SK-N-SH (cell line): ENCODE data around the gene CA5A. TPM values are rescaled to one million over a fixed set of nuclear protein-coding genes. Genes with fewer than 3 reads are reported as not detected.
"Not testable (repeated sequence)": the region's sequence is repeated elsewhere in the genome, so short reads cannot be mapped to it uniquely, and the experiment has no call there.

ENCODE experiments used
- CTCF ChIA-PET: fragments of 300-600, 350-600 bp; formaldehyde crosslinking; extraction: SDS; loops from one replicate; lab custom pipeline; 2021; lab: Yijun Ruan, JAX
- POLR2A ChIA-PET: fragments of 350-600 bp; sonication (Branson Sonifier 250); formaldehyde crosslinking; extraction: SDS; loops from one replicate; lab custom pipeline; 2020; ENCODE audit warnings: antibody characterized with exemption, inconsistent platforms; lab: Yijun Ruan, JAX
- DNase-seq: peaks from one replicate; pipeline ENCODE4 v3.0.0; 2012
- H2AFZ ChIP-seq: fragments of 200-600 bp; sonication (generic); 2 replicates; pipeline ENCODE4 v1.8.1; 2016; ENCODE audit warnings: antibody characterized with exemption, mild to moderate bottlenecking, low read depth
- H3F3A ChIP-seq: fragments of 200-600 bp; sonication (generic); replicated peaks from 2 replicates; pipeline ENCODE3; 2016; ENCODE audit warnings: antibody characterized with exemption, mild to moderate bottlenecking; ENCODE audit not compliant: insufficient read depth
- H3K27ac ChIP-seq, 2 experiments: fragments of 200-500 bp in 1 of 2; fragments of 200-600 bp in 1 of 2; sonication (Bioruptor generic) in 1 of 2; sonication (generic), shearing (Covaris generic) in 1 of 2; 2 replicates each; pipeline versions ENCODE4 v1.5.1 to v1.6.1; 2014 to 2016; ENCODE audit warnings: low read depth in 2 of 2, inconsistent platforms in 1 of 2, low read length in 1 of 2, mild to moderate bottlenecking in 1 of 2, mixed read lengths in 1 of 2
- H3K27me3 ChIP-seq: fragments of 200-600 bp; sonication (generic), shearing (Covaris generic); 2 replicates; pipeline ENCODE4 v1.6.1; 2016; ENCODE audit warnings: mixed run types; ENCODE audit not compliant: insufficient read depth
- H3K36me3 ChIP-seq, 2 experiments: fragments of 200-500 bp in 1 of 2; fragments of 200-600 bp in 1 of 2; sonication (Bioruptor generic) in 1 of 2; sonication (generic) in 1 of 2; replicated peaks in 1 of 2; 2 replicates each; pipeline versions ENCODE3 to v1.5.1; 2014 to 2016; ENCODE audit warnings: low read length in 1 of 2, mild to moderate bottlenecking in 1 of 2; ENCODE audit not compliant: insufficient read depth in 2 of 2, control insufficient read depth in 1 of 2
- H3K4me1 ChIP-seq, 2 experiments: fragments of 200-500 bp in 1 of 2; fragments of 200-600 bp in 1 of 2; sonication (Bioruptor generic) in 1 of 2; sonication (generic), shearing (Covaris generic) in 1 of 2; 2 replicates each; pipeline versions ENCODE4 v1.5.1 to v1.6.1; 2014 to 2016; ENCODE audit warnings: low read depth in 1 of 2, low read length in 1 of 2, mixed run types in 1 of 2; ENCODE audit not compliant: insufficient read depth in 2 of 2, control insufficient read depth in 1 of 2
- H3K4me2 ChIP-seq: fragments of 200-600 bp; sonication (generic), shearing (Covaris generic); 2 replicates; pipeline ENCODE4 v1.6.1; 2017; ENCODE audit warnings: mixed run types
- H3K4me3 ChIP-seq, 2 experiments: fragments of 200-500 bp in 1 of 2; fragments of 200-600 bp in 1 of 2; sonication (Bioruptor generic) in 1 of 2; sonication (generic), shearing (Covaris generic) in 1 of 2; 2 replicates each; pipeline versions ENCODE4 v1.5.1 to v1.8.1; 2014 to 2016; ENCODE audit warnings: low read depth in 2 of 2, inconsistent platforms in 1 of 2, low read length in 1 of 2, mild to moderate bottlenecking in 1 of 2, mixed read lengths in 1 of 2, moderate library complexity in 1 of 2
- H3K79me2 ChIP-seq: fragments of 200-600 bp; sonication (generic); 2 replicates; pipeline ENCODE4 v1.8.1; 2017; ENCODE audit warnings: mild to moderate bottlenecking; ENCODE audit not compliant: insufficient read depth
- H3K9ac ChIP-seq: fragments of 200-600 bp; sonication (generic); 2 replicates; pipeline ENCODE4 v1.6.1; 2017; ENCODE audit warnings: mixed run types
- H3K9me2 ChIP-seq: fragments of 200-600 bp; sonication (generic); 2 replicates; pipeline ENCODE4 v1.6.1; 2017; ENCODE audit warnings: mixed run types
- H3K9me3 ChIP-seq: fragments of 200-600 bp; sonication (generic); 2 replicates; pipeline ENCODE4 v1.6.1; 2017; ENCODE audit warnings: mixed run types, mild to moderate bottlenecking, moderate library complexity
- H4K20me1 ChIP-seq: fragments of 200-600 bp; sonication (generic); 2 replicates; pipeline ENCODE4 v1.6.1; 2017; ENCODE audit warnings: mild to moderate bottlenecking, mixed run types; ENCODE audit not compliant: insufficient read depth
- ELF1 ChIP-seq: IDR thresholded peaks from 2 replicates; pipeline ENCODE4 v1.4.0; 2012
- EP300 ChIP-seq, 2 experiments: IDR thresholded peaks; 2 replicates each; pipeline versions ENCODE4 v1.4.0 to v1.6.1; 2012; ENCODE audit warnings: borderline replicate concordance in 1 of 2, low read depth in 1 of 2, low read length in 1 of 2
- FOSL2 ChIP-seq: IDR thresholded peaks from 2 replicates; pipeline ENCODE4 v1.4.0; 2012; ENCODE audit warnings: low read depth, mild to moderate bottlenecking, moderate library complexity, borderline replicate concordance
- GATA2 ChIP-seq: sonication (generic); formaldehyde crosslinking; IDR thresholded peaks from 2 replicates; pipeline ENCODE4 v1.5.0; 2020; ENCODE audit warnings: mild to moderate bottlenecking, missing genetic modification reagents
- MEF2A ChIP-seq: IDR thresholded peaks from 2 replicates; pipeline ENCODE4 v1.4.0; 2012; ENCODE audit warnings: low read depth, borderline replicate concordance
- MXI1 ChIP-seq: IDR thresholded peaks from 2 replicates; pipeline ENCODE4 v1.6.1; 2012; ENCODE audit warnings: mild to moderate bottlenecking, low read depth, low read length, improper control_type of control experiment
- NRF1 ChIP-seq: IDR thresholded peaks from 2 replicates; pipeline ENCODE4 v1.6.1; 2012; ENCODE audit warnings: low read depth, mild to moderate bottlenecking, low read length
- RAD21 ChIP-seq: IDR thresholded peaks from 2 replicates; pipeline ENCODE4 v1.6.1; 2012; ENCODE audit warnings: mild to moderate bottlenecking, low read length
- RCOR1 ChIP-seq: fragments of 150-350 bp; IDR thresholded peaks from 2 replicates; pipeline ENCODE4 v1.6.1; 2017; ENCODE audit warnings: antibody characterized with exemption, low read length
- SIN3A ChIP-seq: IDR thresholded peaks from 2 replicates; pipeline ENCODE4 v1.6.1; 2012; ENCODE audit warnings: low read depth, mild to moderate bottlenecking, low read length, moderate library complexity, borderline replicate concordance
- SMC3 ChIP-seq: IDR thresholded peaks from 2 replicates; pipeline ENCODE4 v1.6.1; 2012; ENCODE audit warnings: low read depth, low read length, improper control_type of control experiment
- TCF12 ChIP-seq: IDR thresholded peaks from 2 replicates; pipeline ENCODE4 v1.4.0; 2012
- TEAD4 ChIP-seq: IDR thresholded peaks from 2 replicates; pipeline ENCODE4 v1.4.0; 2012; ENCODE audit warnings: mild to moderate bottlenecking, borderline replicate concordance; ENCODE audit not compliant: insufficient read depth
- WGBS: methylation state at CpG from one replicate; pipeline ENCODE4 v1.1.6; 2017; ENCODE audit warnings: low lambda C conversion rate; 5-methylcytosine and 5-hydroxymethylcytosine counted together
- polyA plus RNA-seq, 3 experiments: library from polyadenylated mRNA; depleted of rRNA; stranded (reverse); fragments of >200 nt; gene quantifications; 2 replicates each; pipeline ENCODE4 v1.2.3, GENCODE V29; 2012
- TF ChIP-seq, protein P1 (sequence below): fragments of 200-600 bp; sonication (generic); IDR thresholded peaks from 2 replicates; pipeline ENCODE4 v1.6.1; 2017; ENCODE audit warnings: antibody characterized with exemption, mild to moderate bottlenecking, moderate library complexity
- TF ChIP-seq, protein P2 (sequence below): fragments of 150-350 bp; IDR thresholded peaks from 2 replicates; pipeline ENCODE4 v1.6.1; 2017; ENCODE audit warnings: antibody characterized with exemption, low read length, low read depth, borderline replicate concordance
- TF ChIP-seq, protein P3 (sequence below): IDR thresholded peaks from 2 replicates; pipeline ENCODE4 v1.4.0; 2012; ENCODE audit warnings: low read depth
- TF ChIP-seq, protein P4 (sequence below): IDR thresholded peaks from 2 replicates; pipeline ENCODE4 v1.4.0; 2012; ENCODE audit warnings: low read depth, borderline replicate concordance

The CA5A gene
- polyA plus RNA-seq, 1 of the 3 experiments (the other 2 are of a cell fraction): not detected

DNA sequence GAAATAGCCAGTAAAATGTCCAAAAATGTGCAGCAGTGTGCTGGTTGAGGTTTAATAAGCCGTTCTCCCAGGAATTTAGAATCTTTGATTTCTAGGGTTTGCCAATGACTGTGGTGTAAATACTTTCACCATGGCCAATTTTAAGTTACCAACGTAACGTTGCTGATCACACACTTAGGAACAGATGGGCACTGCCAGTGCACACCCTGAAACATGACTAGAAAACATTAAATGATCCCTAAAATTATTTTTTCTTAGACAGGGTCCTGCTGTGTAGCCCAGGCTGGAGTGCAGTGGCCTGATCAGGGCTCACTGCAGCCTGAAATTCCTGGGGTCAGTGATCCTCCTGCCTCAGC is 3.2 kb downstream of the CA5A start:
- no peaks in the 10 kb centered on the region for H3K79me2 ChIP-seq
- no peaks in the 10 kb centered on the region for H3K36me3 ChIP-seq
- H3K9me2 ChIP-seq: no peaks in the 10 kb centered on the region
- ChIA-PET CTCF (no interaction called here), POLR2A (no interaction called here)
- no peaks in the 10 kb centered on the region; a peak in 1 of 4 replicates for H3K4me1 ChIP-seq
- no peak overlapping the region for H3K4me2 ChIP-seq
- DNase-seq: no peak
- no peak overlapping the region for H3K27ac ChIP-seq
- no peaks in the 10 kb centered on the region for H3F3A ChIP-seq
- H3K27me3 ChIP-seq: no peaks in the 10 kb centered on the region
- no peak for TF ChIP-seq MEF2A
- TF ChIP-seq RCOR1: no peak
- no peak for TF ChIP-seq GATA2 (CRISPR knock-in tag)
- TF ChIP-seq EP300 (IDR thresholded peaks at IDR 0.05; ENCODE audit: borderline replicate concordance in 1 of 2, low read depth in 1 of 2, low read length in 1 of 2): no peak
- no peak for TF ChIP-seq MXI1
- TF ChIP-seq, protein P1, sequence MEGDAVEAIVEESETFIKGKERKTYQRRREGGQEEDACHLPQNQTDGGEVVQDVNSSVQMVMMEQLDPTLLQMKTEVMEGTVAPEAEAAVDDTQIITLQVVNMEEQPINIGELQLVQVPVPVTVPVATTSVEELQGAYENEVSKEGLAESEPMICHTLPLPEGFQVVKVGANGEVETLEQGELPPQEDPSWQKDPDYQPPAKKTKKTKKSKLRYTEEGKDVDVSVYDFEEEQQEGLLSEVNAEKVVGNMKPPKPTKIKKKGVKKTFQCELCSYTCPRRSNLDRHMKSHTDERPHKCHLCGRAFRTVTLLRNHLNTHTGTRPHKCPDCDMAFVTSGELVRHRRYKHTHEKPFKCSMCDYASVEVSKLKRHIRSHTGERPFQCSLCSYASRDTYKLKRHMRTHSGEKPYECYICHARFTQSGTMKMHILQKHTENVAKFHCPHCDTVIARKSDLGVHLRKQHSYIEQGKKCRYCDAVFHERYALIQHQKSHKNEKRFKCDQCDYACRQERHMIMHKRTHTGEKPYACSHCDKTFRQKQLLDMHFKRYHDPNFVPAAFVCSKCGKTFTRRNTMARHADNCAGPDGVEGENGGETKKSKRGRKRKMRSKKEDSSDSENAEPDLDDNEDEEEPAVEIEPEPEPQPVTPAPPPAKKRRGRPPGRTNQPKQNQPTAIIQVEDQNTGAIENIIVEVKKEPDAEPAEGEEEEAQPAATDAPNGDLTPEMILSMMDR: no peak
- no peak for TF ChIP-seq TCF12
- TF ChIP-seq ELF1: no peak
- TF ChIP-seq, protein P2, sequence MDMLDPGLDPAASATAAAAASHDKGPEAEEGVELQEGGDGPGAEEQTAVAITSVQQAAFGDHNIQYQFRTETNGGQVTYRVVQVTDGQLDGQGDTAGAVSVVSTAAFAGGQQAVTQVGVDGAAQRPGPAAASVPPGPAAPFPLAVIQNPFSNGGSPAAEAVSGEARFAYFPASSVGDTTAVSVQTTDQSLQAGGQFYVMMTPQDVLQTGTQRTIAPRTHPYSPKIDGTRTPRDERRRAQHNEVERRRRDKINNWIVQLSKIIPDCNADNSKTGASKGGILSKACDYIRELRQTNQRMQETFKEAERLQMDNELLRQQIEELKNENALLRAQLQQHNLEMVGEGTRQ: no peak
- no peak for TF ChIP-seq RAD21
- TF ChIP-seq NRF1: no peak
- no peak for TF ChIP-seq SMC3
- no peak for TF ChIP-seq SIN3A
- TF ChIP-seq, protein P3, sequence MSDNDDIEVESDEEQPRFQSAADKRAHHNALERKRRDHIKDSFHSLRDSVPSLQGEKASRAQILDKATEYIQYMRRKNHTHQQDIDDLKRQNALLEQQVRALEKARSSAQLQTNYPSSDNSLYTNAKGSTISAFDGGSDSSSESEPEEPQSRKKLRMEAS: no peak
- TF ChIP-seq TEAD4: no peak
- TF ChIP-seq, protein P4, sequence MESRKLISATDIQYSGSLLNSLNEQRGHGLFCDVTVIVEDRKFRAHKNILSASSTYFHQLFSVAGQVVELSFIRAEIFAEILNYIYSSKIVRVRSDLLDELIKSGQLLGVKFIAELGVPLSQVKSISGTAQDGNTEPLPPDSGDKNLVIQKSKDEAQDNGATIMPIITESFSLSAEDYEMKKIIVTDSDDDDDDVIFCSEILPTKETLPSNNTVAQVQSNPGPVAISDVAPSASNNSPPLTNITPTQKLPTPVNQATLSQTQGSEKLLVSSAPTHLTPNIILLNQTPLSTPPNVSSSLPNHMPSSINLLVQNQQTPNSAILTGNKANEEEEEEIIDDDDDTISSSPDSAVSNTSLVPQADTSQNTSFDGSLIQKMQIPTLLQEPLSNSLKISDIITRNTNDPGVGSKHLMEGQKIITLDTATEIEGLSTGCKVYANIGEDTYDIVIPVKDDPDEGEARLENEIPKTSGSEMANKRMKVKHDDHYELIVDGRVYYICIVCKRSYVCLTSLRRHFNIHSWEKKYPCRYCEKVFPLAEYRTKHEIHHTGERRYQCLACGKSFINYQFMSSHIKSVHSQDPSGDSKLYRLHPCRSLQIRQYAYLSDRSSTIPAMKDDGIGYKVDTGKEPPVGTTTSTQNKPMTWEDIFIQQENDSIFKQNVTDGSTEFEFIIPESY: no peak
- no peak for TF ChIP-seq FOSL2
- TF ChIP-seq, all 33 proteins: peak for 0
- no peak overlapping the region for H3K9ac ChIP-seq
- H3K4me3 ChIP-seq: no peak overlapping the region
- no peak overlapping the region for H2AFZ ChIP-seq
- no peaks in the 10 kb centered on the region for H3K9me3 ChIP-seq
- WGBS: 92% methylated on average over 3 of the region's 3 CpGs
- H4K20me1 ChIP-seq: no peaks in the 10 kb centered on the region

DNA sequence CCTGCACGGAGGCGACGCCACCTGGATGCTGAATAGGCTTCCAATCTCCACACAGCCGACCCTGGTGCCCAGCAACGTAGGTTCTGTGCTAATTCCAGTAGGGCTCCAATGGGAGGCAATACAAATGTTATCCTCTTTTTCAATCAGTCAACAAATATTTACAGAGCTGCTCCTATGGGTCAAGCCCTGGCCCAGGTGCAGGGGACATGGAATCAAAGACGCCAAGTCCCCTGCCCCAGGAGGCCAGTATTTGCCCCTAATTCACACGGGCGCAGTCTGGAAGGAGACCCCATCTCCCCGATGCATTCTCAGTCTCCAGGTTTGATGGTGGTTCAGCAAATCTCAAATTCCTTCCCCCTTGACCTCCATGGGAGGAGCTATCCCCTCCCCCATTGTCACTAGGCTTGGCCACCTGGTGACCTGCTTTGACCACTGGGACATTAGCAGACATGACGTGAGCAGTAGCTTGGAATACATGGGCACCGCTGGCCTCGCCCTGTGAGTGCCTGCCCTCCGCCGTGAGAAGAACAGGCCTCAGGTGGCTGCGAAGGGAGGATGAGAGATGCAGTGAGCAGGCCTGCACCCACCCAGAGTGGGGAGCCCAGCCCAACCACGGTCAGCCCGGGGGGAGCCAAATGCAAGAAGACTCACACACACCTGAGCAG is 3.7 kb downstream of the CA5A start:
- CTCF ChIA-PET, H3K4me1 ChIP-seq, H3K27me3 ChIP-seq, H3K79me2 ChIP-seq, H3K4me2 ChIP-seq, H3K9ac ChIP-seq, H3K9me3 ChIP-seq, H3F3A ChIP-seq, H3K36me3 ChIP-seq, H4K20me1 ChIP-seq, H3K27ac ChIP-seq, H3K4me3 ChIP-seq, H2AFZ ChIP-seq, DNase-seq, H3K9me2 ChIP-seq, POLR2A ChIA-PET: not testable (repeated sequence)
- WGBS: 91% methylated on average over 12 of the region's 17 CpGs
